GM12864 (cell line): Measurements from ENCODE around the gene HECTD1.
"Not testable (repeated sequence)": the region's sequence is repeated elsewhere in the genome, so short reads cannot be mapped to it uniquely, and the experiment has no call there.

Source experiments
- DNase-seq: peaks from one replicate; pipeline ENCODE4 v3.0.0-alpha.2; 2011; ENCODE audit warnings: low read depth
- H3K4me3 ChIP-seq: 2 replicates; pipeline ENCODE4 v1.5.1; 2011; ENCODE audit warnings: mild to moderate bottlenecking, low read depth, low read length, control low read depth
- TF ChIP-seq, protein P1 (sequence below): IDR thresholded peaks from 2 replicates; pipeline ENCODE4 v1.5.1; 2011; ENCODE audit warnings: low read depth, mild to moderate bottlenecking, moderate library complexity, low read length, control low read depth, inconsistent platforms; ENCODE audit errors: missing control alignments

The HECTD1 gene

DNA sequence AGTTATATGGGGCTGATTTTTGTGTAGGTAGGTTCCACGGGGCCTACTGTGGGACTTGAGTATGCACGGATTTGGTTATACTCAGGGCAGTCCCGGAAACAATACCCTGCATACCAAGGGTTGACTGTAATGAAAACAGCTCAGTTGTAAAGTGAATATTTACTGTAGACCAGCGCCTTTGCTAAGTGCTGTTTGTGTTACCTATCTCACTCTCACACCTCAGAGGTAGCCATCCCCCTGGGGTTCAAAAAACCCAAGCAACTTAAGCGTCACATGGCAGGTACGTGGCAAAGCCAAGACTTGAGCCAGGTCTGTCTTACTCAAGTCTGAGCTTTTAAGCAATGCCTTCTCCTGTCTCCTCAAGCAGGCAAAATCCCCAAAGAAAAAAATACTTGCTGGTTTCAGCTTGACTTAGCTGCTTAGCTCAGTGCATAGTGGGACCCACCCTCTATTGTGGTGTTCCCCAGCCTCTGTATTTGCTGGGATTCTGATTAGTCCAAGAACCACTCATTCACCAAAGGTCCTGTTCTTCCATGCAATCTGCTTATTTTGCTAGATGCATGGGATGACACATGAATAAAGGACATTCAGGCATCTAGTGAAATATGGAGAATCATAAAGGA lies 147.2 kb downstream of the HECTD1 start:
- no peak overlapping the region for H3K4me3 ChIP-seq
- no peak for DNase-seq
- TF ChIP-seq, protein P1, sequence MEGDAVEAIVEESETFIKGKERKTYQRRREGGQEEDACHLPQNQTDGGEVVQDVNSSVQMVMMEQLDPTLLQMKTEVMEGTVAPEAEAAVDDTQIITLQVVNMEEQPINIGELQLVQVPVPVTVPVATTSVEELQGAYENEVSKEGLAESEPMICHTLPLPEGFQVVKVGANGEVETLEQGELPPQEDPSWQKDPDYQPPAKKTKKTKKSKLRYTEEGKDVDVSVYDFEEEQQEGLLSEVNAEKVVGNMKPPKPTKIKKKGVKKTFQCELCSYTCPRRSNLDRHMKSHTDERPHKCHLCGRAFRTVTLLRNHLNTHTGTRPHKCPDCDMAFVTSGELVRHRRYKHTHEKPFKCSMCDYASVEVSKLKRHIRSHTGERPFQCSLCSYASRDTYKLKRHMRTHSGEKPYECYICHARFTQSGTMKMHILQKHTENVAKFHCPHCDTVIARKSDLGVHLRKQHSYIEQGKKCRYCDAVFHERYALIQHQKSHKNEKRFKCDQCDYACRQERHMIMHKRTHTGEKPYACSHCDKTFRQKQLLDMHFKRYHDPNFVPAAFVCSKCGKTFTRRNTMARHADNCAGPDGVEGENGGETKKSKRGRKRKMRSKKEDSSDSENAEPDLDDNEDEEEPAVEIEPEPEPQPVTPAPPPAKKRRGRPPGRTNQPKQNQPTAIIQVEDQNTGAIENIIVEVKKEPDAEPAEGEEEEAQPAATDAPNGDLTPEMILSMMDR: no peak

DNA sequence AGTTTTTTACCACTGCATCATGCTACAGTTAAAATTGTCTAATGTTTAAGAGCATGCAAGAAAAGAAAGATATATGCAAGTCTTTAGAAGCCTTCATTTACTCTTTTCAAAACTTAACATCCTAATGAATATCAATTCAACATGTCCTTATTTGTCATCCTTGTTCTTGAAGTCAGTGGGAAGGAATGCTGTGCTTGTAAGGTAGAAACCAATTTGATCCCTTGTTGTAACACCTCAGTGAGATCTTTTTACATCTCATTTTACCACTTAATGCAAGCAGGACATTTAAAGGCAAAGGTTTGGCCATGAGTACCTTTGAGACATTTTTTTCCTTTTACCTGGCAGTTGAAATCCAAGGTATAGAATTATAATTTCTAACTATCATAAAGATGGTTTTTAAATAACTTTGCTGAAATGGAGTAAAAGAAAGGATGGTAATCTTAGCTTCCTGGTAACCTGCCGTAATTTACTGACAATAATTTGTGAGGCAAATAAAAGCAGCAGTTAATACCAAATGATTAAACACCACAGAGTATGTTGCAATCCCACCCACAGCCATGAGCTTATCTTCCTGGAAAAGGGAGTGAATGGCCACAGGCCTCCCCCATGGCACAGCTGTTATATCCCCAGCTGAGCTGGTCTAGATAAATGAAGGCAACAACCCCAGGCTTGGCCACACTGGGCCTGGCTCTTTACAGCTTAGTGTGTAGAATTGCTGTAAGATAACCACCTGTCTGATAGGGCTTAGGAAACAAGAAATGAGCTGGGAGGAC lies 148.3 kb downstream of the HECTD1 start:
- DNase-seq: no peak
- TF ChIP-seq, protein P1: no peak
- H3K4me3 ChIP-seq: no peak overlapping the region

DNA sequence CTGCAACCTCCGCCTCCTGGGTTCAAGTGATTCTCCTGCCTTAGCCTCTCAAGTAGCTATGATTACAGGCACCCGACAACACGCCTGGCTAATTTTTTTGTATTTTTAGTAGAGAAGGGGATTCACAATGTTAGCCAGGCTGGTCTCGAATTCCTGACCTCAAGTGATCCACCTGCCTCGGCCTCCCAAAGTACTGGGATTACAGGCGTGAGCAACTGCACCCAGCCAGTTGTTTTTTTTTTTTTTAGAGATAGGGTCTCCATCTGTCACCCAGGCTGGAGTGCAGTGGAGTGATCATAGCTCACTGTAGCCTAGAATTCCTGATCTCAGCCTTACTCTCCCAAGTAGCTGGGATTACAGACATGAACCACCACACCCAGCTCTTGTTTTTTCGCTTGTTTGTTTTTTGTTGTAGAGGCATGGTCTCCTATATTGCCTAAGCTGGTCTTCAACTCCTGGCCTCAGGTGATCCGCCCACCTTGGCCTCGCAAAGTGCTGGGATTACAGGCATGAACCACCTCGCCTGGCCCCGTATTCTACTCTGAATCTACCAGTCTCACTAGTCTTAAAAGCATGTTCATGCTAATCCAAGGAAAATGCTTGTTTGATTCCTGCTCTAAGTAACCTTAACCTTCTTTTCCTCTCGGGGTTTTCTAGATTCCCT lies 149.8 kb downstream of the HECTD1 start:
- DNase-seq: no peak
- TF ChIP-seq, protein P1: no peak
- H3K4me3 ChIP-seq: no peak overlapping the region

DNA sequence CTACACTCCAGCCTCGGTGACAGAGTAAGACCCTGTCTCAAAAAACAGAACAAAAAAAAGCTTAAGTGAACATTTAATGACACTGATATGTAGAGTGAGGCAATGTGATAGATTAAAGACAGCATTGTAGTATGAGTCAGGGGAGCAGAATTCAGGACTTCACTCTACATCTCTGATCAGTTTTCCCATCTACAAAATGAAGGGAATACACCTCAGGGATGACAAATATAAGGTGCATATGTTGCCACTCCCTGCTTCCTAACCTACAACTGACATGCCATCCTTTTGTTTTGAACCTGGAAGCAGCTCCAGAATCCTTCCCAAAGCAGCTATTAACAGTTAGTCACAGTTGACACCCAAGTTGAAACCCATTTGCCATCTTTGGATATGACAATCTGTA lies 150.6 kb downstream of the HECTD1 start:
- TF ChIP-seq, protein P1: no peak
- H3K4me3 ChIP-seq: no peak overlapping the region
- DNase-seq: no peak

DNA sequence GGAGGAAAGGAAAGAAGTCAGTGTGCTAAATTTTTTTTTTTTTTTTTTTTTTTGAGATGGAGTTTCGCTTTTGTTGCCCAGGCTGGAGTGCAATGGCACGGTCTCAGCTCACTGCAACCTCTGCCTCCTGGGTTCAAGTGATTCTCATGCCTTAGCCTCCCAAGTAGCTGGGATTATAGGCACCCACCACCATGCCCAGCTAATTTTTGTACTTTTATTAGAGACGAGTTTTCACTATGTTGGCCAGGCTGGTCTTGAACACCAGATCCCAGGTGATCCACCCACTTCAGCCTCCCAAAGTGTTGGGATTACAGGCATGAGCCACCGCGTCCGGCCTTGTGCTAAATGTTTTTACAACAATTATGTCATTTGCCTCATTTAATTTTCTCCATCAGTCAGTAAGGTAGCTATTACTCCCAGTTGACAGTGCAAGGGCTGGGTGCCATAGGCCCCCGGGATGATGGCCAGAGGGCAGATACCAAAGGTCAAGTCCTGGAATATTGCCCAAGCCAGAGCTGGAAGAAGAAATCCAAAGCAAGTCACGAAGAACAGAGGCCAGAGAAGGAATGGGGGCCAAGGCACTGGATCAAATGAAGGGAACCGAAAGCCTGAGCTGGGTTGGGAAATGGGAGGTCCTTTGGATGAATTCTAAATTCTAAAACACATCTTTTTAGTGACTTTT lies 154.5 kb downstream of the HECTD1 start:
- not testable (repeated sequence) for DNase-seq, H3K4me3 ChIP-seq

DNA sequence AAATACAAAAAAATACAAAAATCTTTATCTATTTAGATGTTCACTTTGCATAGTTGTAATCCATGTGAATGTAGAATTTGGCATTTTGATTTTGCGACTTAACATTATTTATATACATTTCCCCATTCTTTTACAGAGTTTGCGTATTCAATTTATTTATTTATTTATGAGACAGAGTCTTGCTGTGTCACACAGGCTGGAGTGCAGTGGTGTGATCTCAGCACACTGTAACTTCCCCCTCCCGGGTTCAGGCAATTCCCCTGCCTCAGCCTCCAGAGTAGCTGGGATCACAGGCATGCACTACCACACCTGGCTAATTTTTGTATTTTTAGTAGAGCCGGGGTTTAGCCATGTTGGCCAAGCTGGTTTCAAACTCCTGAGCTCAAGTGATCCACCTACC lies 156.1 kb downstream of the HECTD1 start:
- TF ChIP-seq, protein P1: no peak
- H3K4me3 ChIP-seq: no peak overlapping the region
- DNase-seq: no peak

DNA sequence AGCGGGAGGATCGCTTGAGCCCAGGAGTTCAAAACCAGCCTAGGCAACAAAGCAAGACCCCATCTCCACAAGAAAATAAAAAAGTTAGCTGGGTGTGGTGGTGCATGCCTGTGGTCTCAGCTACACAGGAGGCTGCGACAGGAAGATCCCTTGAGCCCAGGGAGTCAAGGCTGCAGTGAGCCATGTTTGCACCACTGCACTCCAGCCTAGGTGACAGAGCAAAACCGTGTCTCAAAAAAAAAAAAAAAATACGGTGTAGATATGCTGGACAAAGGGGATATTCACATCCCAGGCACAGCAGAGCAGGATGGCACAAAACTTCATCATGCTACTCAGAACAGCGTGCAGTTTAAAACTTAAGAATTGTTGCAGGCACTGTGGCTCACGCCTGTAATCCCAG lies 156.6 kb downstream of the HECTD1 start:
- TF ChIP-seq, protein P1: no peak
- no peak for DNase-seq
- H3K4me3 ChIP-seq: no peak overlapping the region
